ENCODE data around the gene FUT9.
"Not testable (repeated sequence)": the region's sequence is repeated elsewhere in the genome, so short reads cannot be mapped to it uniquely, and the experiment has no call there.

The FUT9 gene

GRCh38 chr6:96194675-96195074 lies 178.9 kb downstream of the FUT9 start:
- no peak for DNase-seq

GRCh38 chr6:96195272-96195671 lies 179.5 kb downstream of the FUT9 start:
- DNase-seq = no peak

GRCh38 chr6:96196633-96197032 lies 180.9 kb downstream of the FUT9 start:
- no peak for DNase-seq

- DNase-seq = no peak
These were observed 181.5 kb downstream of the FUT9 start for GRCh38 chr6:96197241-96197640.

- DNase-seq = no peak
These were observed 186.8 kb downstream of the FUT9 start for GRCh38 chr6:96202571-96202970.

GRCh38 chr6:96211341-96211740 lies 195.6 kb downstream of the FUT9 start:
- no peak for DNase-seq

- no peak for DNase-seq
These were observed 196.3 kb downstream of the FUT9 start for GRCh38 chr6:96212066-96212465.

GRCh38 chr6:96213784-96214183 lies 198.0 kb downstream of the FUT9 start:
- no peak for DNase-seq

GRCh38 chr6:96223695-96224094 lies 207.9 kb downstream of the FUT9 start:
- no peak for DNase-seq

GRCh38 chr6:96227135-96227534 lies 211.4 kb downstream of the FUT9 start:
- DNase-seq = no peak

GRCh38 chr6:96234444-96234843 lies 218.7 kb downstream of the FUT9 start:
- DNase-seq = no peak

- DNase-seq = no peak
These were observed 220.2 kb downstream of the FUT9 start for GRCh38 chr6:96235927-96236326.

GRCh38 chr6:96236471-96236870 lies 220.7 kb downstream of the FUT9 start:
- DNase-seq = no peak

- DNase-seq = no peak
These were observed 222.0 kb downstream of the FUT9 start for GRCh38 chr6:96237638-96238347.

GRCh38 chr6:96246563-96246962 lies 230.8 kb downstream of the FUT9 start:
- DNase-seq = no peak

GRCh38 chr6:96249755-96250154 lies 234.0 kb downstream of the FUT9 start:
- DNase-seq = no peak

GRCh38 chr6:96257751-96258150 lies 242.0 kb downstream of the FUT9 start:
- no peak for DNase-seq

GRCh38 chr6:96260787-96261430 lies 245.1 kb downstream of the FUT9 start:
- not testable (repeated sequence) for DNase-seq

Data from NCI-H1092 treated with DMSO at 0.1 percent for 48 hours (cell line).